Measurements from ENCODE around the gene LUZP2. TPM values are rescaled to one million over a fixed set of nuclear protein-coding genes. Genes with fewer than 3 reads are reported as not detected.

The LUZP2 gene
- total RNA-seq, 1 experiment from 2014 or later = 0.11 TPM

DNA sequence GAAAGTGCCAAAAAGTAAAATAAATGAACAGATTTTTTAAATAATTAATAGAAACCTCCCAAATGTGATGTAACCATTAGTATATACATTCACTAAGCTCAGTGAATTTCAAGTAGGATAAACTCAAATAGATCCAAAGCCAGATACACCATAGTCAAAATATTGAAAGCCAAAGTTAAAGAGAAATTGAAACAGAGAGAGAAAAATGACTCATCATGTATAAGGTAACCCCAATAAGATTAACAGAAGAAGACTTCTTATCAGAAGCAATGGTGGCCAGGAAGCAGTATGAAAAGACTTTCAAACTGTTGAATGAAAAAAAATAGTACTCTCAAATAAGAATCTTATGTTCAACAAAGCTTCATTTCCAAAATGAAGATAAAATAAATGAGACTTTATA lies 70.5 kb downstream of the LUZP2 start:
- ChIA-PET POLR2A (ENCODE audit: unreplicated experiment) (no interaction called here), CTCF (no interaction called here)
- ATAC-seq (no peak), DNase-seq (no peak)
- Histone ChIP-seq H3K4me2 (ENCODE audit: low read length) (no peak overlapping the region), H3K36me3 (ENCODE audit: low read depth, low read length) (no peaks in the 10 kb centered on the region), H3K27me3 (ENCODE audit: low read length) (no peaks in the 10 kb centered on the region), H3K9ac (ENCODE audit: low read length) (no peak overlapping the region), H3K9me2 (replicated peaks; ENCODE audit: low read length) (no peaks in the 10 kb centered on the region), H3K4me1 (ENCODE audit: insufficient read depth, low read length) (peaks cover 4% of the 10 kb centered on the region; the same call in 1 of the 2 replicates), H3K79me2 (ENCODE audit: low read length) (no peaks in the 10 kb centered on the region), H3K9me3 (ENCODE audit: low read length) (no peaks in the 10 kb centered on the region), H2AFZ (ENCODE audit: low read length) (no peak overlapping the region), H4K20me1 (ENCODE audit: low read length) (no peaks in the 10 kb centered on the region), H3K4me3 (ENCODE audit: low read length) (no peak overlapping the region), H3K27ac (ENCODE audit: low read length) (no peak overlapping the region), H3F3A (ENCODE audit: low read length, unreplicated experiment) (no peaks in the 10 kb centered on the region)
- intact Hi-C loops (cut with micrococcal nuclease) = no loop called here
- BruUV-seq (replicated peaks) = no TSS peak
- TF ChIP-seq, protein P1, sequence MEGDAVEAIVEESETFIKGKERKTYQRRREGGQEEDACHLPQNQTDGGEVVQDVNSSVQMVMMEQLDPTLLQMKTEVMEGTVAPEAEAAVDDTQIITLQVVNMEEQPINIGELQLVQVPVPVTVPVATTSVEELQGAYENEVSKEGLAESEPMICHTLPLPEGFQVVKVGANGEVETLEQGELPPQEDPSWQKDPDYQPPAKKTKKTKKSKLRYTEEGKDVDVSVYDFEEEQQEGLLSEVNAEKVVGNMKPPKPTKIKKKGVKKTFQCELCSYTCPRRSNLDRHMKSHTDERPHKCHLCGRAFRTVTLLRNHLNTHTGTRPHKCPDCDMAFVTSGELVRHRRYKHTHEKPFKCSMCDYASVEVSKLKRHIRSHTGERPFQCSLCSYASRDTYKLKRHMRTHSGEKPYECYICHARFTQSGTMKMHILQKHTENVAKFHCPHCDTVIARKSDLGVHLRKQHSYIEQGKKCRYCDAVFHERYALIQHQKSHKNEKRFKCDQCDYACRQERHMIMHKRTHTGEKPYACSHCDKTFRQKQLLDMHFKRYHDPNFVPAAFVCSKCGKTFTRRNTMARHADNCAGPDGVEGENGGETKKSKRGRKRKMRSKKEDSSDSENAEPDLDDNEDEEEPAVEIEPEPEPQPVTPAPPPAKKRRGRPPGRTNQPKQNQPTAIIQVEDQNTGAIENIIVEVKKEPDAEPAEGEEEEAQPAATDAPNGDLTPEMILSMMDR (conservative IDR thresholded peaks at IDR 0.05; ENCODE audit: low read depth, low read length) = no peak
- no peak for TF ChIP-seq EZH2 (IDR thresholded peaks at IDR 0.05; ENCODE audit: low read length, unreplicated experiment)
- no peak for TF ChIP-seq EZH2phosphoT487 (IDR thresholded peaks at IDR 0.05; ENCODE audit: borderline replicate concordance, low read length)

DNA sequence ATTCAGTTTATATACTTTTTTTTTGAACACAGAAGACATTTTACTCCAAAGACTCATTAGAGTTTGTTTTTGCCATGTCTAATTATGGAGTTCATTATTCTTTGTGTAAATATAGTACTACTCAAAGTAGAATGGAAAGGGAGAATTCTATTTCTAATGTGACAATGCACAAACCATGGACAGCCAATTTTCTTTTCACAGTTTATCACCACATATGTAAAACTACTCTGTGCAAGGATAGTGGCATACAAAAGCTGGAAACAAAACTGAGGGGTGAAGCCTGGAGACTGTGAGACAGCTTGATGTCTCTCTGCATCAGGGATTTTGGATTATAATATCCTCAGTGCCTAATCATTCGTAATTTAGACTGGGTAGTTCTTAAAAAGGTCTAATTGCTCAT lies 75.5 kb downstream of the LUZP2 start:
- DNase-seq (no peak), ATAC-seq (no peak)
- H3F3A ChIP-seq (ENCODE audit: low read length, unreplicated experiment) = no peaks in the 10 kb centered on the region
- H3K4me1 ChIP-seq (ENCODE audit: insufficient read depth, low read length) = peaks cover 22% of the 10 kb centered on the region
- no peak overlapping the region for H3K4me3 ChIP-seq (ENCODE audit: low read length)
- H3K4me2 ChIP-seq (ENCODE audit: low read length) = no peak overlapping the region
- no peak for TF ChIP-seq EZH2 (IDR thresholded peaks at IDR 0.05; ENCODE audit: low read length, unreplicated experiment)
- TF ChIP-seq, protein P1 (conservative IDR thresholded peaks at IDR 0.05; ENCODE audit: low read depth, low read length) = no peak
- no peak for TF ChIP-seq EZH2phosphoT487 (IDR thresholded peaks at IDR 0.05; ENCODE audit: borderline replicate concordance, low read length)
- intact Hi-C loops (cut with micrococcal nuclease) = no loop called here
- H3K27ac ChIP-seq (ENCODE audit: low read length) = no peak overlapping the region
- no peaks in the 10 kb centered on the region for H4K20me1 ChIP-seq (ENCODE audit: low read length)
- ChIA-PET CTCF (no interaction called here), POLR2A (ENCODE audit: unreplicated experiment) (no interaction called here)
- no peaks in the 10 kb centered on the region for H3K79me2 ChIP-seq (ENCODE audit: low read length)
- H2AFZ ChIP-seq (ENCODE audit: low read length) = no peak overlapping the region
- no peaks in the 10 kb centered on the region for H3K27me3 ChIP-seq (ENCODE audit: low read length)
- H3K9ac ChIP-seq (ENCODE audit: low read length) = no peak overlapping the region
- no peaks in the 10 kb centered on the region for H3K9me2 ChIP-seq (replicated peaks; ENCODE audit: low read length)
- no peaks in the 10 kb centered on the region for H3K9me3 ChIP-seq (ENCODE audit: low read length)
- no TSS peak for BruUV-seq (replicated peaks)
- H3K36me3 ChIP-seq (ENCODE audit: low read depth, low read length) = no peaks in the 10 kb centered on the region

DNA sequence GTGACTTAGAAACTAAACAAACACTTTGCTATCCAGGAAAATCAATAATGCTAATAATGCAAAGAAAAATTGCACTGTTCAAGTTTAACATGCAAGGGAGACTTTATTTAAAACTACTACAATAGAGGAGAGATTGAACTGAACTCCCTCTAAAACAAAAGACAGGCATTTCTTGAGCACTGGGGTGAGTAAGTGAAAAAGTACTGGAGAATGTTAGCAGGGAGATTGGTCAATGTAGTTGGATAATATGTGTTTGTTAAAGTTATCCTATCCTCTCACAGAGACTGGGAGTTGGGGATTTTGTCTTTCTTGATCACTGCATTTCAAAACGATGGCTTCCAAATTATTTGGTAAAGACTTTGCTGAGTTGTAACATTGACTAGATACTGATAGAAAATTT lies 77.6 kb downstream of the LUZP2 start:
- no TSS peak for BruUV-seq (replicated peaks)

More for the DNA sequence above, 77.6 kb downstream of the LUZP2 start:
- H2AFZ ChIP-seq (ENCODE audit: low read length) = no peak overlapping the region
- ChIA-PET CTCF (no interaction called here), POLR2A (ENCODE audit: unreplicated experiment) (no interaction called here)
- ATAC-seq (peak; percentile 21; the same call in 1 of the 2 replicates), DNase-seq (no peak)
- no peak overlapping the region for H3K9ac ChIP-seq (ENCODE audit: low read length)
- H3K27ac ChIP-seq (ENCODE audit: low read length) = peak overlapping the region; percentile 70
- intact Hi-C loops (cut with micrococcal nuclease) = loop anchor here (1.0 kb wide), 1 partner anchor 14 kb away; no protein-coding TSS in a partner anchor
- no peaks in the 10 kb centered on the region for H3K27me3 ChIP-seq (ENCODE audit: low read length)
- TF ChIP-seq, protein P1 (conservative IDR thresholded peaks at IDR 0.05; ENCODE audit: low read depth, low read length) = no peak
- no peaks in the 10 kb centered on the region for H3K79me2 ChIP-seq (ENCODE audit: low read length)
- H3K4me3 ChIP-seq (ENCODE audit: low read length) = no peak overlapping the region
- H3K36me3 ChIP-seq (ENCODE audit: low read depth, low read length) = no peaks in the 10 kb centered on the region
- H3F3A ChIP-seq (ENCODE audit: low read length, unreplicated experiment) = no peaks in the 10 kb centered on the region
- no peaks in the 10 kb centered on the region for H3K9me2 ChIP-seq (replicated peaks; ENCODE audit: low read length)
- H3K4me1 ChIP-seq (ENCODE audit: insufficient read depth, low read length) = peaks cover 22% of the 10 kb centered on the region
- peak overlapping the region; percentile 68; the same call in 1 of the 2 replicates for H3K4me2 ChIP-seq (ENCODE audit: low read length)
- no peaks in the 10 kb centered on the region for H3K9me3 ChIP-seq (ENCODE audit: low read length)
- H4K20me1 ChIP-seq (ENCODE audit: low read length) = no peaks in the 10 kb centered on the region

Measured in PC-3 (cell line).